B cell (primary cell): Measurements from ENCODE around the gene ERICH6.

Experiments
- EZH2 ChIP-seq: IDR thresholded peaks from 2 replicates; pipeline ENCODE4 v1.6.1; 2012; ENCODE audit warnings: borderline replicate concordance, low read depth, mild to moderate bottlenecking, moderate library complexity, low read length; ENCODE audit not compliant: insufficient read depth, poor library complexity, severe bottlenecking
- TF ChIP-seq, protein P1 (sequence below): fragments of 200-600 bp; IDR thresholded peaks from one replicate; pipeline ENCODE4 v1.8.0; 2022; ENCODE audit warnings: antibody characterized with exemption, mild to moderate bottlenecking

DNA sequence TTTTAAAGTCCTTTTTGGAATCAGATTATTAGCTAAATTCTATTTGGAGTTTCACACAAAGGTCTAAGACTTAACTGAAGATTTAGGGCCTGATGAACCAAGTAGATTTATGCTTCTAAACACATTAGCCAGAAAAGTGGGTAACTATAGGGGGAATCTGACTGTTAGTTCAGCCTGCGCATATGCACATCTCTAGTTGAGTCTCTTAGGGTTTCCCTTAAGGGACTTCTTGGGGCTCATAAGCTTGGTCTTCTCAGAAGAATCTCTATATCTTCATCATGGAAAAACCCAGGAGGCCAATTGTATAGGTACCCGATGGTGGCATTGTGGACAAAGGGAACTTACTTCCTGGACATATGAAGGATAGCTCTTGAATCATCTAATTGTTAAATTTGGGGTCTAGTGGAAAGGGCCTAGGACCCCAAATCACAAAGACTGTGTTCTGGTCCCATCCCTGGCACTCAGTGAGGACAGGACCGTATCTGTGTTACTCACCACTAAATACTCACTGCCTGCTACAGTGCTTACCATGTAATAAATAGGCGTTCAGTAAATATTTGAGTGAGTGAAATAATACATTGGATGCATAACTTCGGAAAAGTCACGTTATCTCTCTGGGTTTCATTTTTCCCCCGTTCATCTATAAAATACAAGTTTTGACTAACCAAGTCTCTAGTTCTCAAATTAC, 83.6 kb downstream of the ERICH6 start:
- TF ChIP-seq, protein P1, sequence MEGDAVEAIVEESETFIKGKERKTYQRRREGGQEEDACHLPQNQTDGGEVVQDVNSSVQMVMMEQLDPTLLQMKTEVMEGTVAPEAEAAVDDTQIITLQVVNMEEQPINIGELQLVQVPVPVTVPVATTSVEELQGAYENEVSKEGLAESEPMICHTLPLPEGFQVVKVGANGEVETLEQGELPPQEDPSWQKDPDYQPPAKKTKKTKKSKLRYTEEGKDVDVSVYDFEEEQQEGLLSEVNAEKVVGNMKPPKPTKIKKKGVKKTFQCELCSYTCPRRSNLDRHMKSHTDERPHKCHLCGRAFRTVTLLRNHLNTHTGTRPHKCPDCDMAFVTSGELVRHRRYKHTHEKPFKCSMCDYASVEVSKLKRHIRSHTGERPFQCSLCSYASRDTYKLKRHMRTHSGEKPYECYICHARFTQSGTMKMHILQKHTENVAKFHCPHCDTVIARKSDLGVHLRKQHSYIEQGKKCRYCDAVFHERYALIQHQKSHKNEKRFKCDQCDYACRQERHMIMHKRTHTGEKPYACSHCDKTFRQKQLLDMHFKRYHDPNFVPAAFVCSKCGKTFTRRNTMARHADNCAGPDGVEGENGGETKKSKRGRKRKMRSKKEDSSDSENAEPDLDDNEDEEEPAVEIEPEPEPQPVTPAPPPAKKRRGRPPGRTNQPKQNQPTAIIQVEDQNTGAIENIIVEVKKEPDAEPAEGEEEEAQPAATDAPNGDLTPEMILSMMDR: no peak
- no peak for TF ChIP-seq EZH2
